Lower leg skin (tissue), 3 donors: ENCODE measurements around the gene L3MBTL3.

Experiments used
- POLR2A ChIP-seq, 2 donors: fragments of 450-650 bp; IDR thresholded peaks; one replicate each; pipeline ENCODE4 v1.6.1; 2016 to 2017; ENCODE audit warnings: antibody characterized with exemption in 2 of 2, mild to moderate bottlenecking in 1 of 2, moderate library complexity in 1 of 2
- TF ChIP-seq, protein P1 (sequence below), 3 donors: fragments of 450-650 bp; IDR thresholded peaks; one replicate each; pipeline ENCODE4 v1.5.1; 2016; ENCODE audit warnings: antibody characterized with exemption in 3 of 3, mild to moderate bottlenecking in 3 of 3, moderate library complexity in 2 of 3

DNA sequence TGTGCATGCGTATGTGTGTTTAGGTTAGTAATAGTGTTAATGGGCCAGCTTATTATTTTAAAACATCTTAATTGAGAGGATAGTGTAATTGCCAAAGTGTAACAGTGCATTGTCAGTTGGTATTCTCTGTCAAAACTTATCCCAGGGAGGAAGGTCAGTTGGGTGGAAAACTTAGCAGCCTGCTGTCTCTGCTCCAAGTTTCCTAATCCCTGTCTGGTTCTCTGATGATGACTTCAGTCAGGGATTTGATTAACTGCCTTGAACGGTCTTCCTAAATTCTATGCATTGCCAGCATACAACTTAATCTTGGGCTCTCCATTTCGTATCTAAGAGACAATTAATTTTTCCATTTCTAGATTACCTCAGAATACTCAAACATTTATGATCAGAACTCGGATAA is 51.1 kb downstream of the L3MBTL3 start:
- TF ChIP-seq, protein P1, sequence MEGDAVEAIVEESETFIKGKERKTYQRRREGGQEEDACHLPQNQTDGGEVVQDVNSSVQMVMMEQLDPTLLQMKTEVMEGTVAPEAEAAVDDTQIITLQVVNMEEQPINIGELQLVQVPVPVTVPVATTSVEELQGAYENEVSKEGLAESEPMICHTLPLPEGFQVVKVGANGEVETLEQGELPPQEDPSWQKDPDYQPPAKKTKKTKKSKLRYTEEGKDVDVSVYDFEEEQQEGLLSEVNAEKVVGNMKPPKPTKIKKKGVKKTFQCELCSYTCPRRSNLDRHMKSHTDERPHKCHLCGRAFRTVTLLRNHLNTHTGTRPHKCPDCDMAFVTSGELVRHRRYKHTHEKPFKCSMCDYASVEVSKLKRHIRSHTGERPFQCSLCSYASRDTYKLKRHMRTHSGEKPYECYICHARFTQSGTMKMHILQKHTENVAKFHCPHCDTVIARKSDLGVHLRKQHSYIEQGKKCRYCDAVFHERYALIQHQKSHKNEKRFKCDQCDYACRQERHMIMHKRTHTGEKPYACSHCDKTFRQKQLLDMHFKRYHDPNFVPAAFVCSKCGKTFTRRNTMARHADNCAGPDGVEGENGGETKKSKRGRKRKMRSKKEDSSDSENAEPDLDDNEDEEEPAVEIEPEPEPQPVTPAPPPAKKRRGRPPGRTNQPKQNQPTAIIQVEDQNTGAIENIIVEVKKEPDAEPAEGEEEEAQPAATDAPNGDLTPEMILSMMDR (IDR thresholded peaks at IDR 0.05), result no peak
- TF ChIP-seq POLR2A (IDR thresholded peaks at IDR 0.05), result no peak
